SK-N-SH treated with all-trans-retinoic acid at 6 μM for 48 hours (cell line): ENCODE results near the gene NADSYN1.

ENCODE experiments used
- ATAC-seq: fragments of 200-7000 bp; cut with Tn5 transposase; 3 replicates; pipeline ENCODE4 v1.9.1; 2020; ENCODE audit warnings: mild to moderate bottlenecking, moderate library complexity
- BACH2 ChIP-seq: fragments of 250-450 bp; sonication (Bioruptor Pico); IDR thresholded peaks from 2 replicates; pipeline ENCODE4 v1.9.0; 2021; ENCODE audit warnings: mild to moderate bottlenecking, borderline replicate concordance
- CSDC2 ChIP-seq: fragments of 250-450 bp; sonication (Bioruptor Pico); IDR thresholded peaks from 2 replicates; pipeline ENCODE4 v1.5.0; 2020; ENCODE audit warnings: mild to moderate bottlenecking, moderate library complexity
- CSRNP3 ChIP-seq: fragments of 250-450 bp; sonication (Bioruptor Pico); IDR thresholded peaks from 2 replicates; pipeline ENCODE4 v1.5.1; 2021; ENCODE audit warnings: mild to moderate bottlenecking, moderate library complexity
- ESRRG ChIP-seq: fragments of 250-450 bp; sonication (Bioruptor Pico); IDR thresholded peaks from 2 replicates; pipeline ENCODE4 v1.6.1; 2021; ENCODE audit warnings: mild to moderate bottlenecking
- GLIS3 ChIP-seq: fragments of 250-450 bp; sonication (Bioruptor Pico); IDR thresholded peaks from 2 replicates; pipeline ENCODE4 v1.5.0; 2020; ENCODE audit warnings: mild to moderate bottlenecking, moderate library complexity
- ISL1 ChIP-seq: fragments of 250-450 bp; sonication (Bioruptor Pico); IDR thresholded peaks from 2 replicates; pipeline ENCODE4 v2.1.2; 2022; ENCODE audit warnings: mild to moderate bottlenecking, moderate library complexity
- OSR1 ChIP-seq: fragments of 250-450 bp; sonication (Bioruptor Pico); IDR thresholded peaks from 2 replicates; pipeline ENCODE4 v1.8.0; 2022; ENCODE audit warnings: moderate library complexity, mild to moderate bottlenecking, inconsistent platforms
- POU6F1 ChIP-seq: fragments of 250-450 bp; sonication (Bioruptor Pico); IDR thresholded peaks from 2 replicates; pipeline ENCODE4 v1.8.0; 2021; ENCODE audit warnings: low read depth, mild to moderate bottlenecking, moderate library complexity, borderline replicate concordance
- PPARA ChIP-seq: fragments of 250-450 bp; sonication (Bioruptor Pico); IDR thresholded peaks from 2 replicates; pipeline ENCODE4 v1.5.0; 2020; ENCODE audit warnings: mild to moderate bottlenecking, borderline replicate concordance
- RARB ChIP-seq: fragments of 250-450 bp; sonication (Bioruptor Pico); IDR thresholded peaks from 2 replicates; pipeline ENCODE4 v1.8.0; 2021; ENCODE audit warnings: mild to moderate bottlenecking, moderate library complexity
- SNAI2 ChIP-seq: fragments of 250-450 bp; sonication (Bioruptor Pico); IDR thresholded peaks from 2 replicates; pipeline ENCODE4 v1.5.0; 2020; ENCODE audit warnings: mild to moderate bottlenecking, moderate library complexity
- TCF4 ChIP-seq: fragments of 250-450 bp; sonication (Bioruptor Pico); IDR thresholded peaks from 2 replicates; pipeline ENCODE4 v1.8.0; 2021; ENCODE audit warnings: mild to moderate bottlenecking, moderate library complexity, borderline replicate concordance
- TOX ChIP-seq: fragments of 250-450 bp; sonication (Bioruptor Pico); IDR thresholded peaks from 2 replicates; pipeline ENCODE4 v1.8.0; 2021; ENCODE audit warnings: mild to moderate bottlenecking, moderate library complexity, borderline replicate concordance
- TSHZ2 ChIP-seq: fragments of 250-450 bp; sonication (Bioruptor Pico); IDR thresholded peaks from 2 replicates; pipeline ENCODE4 v1.5.0; 2020; ENCODE audit warnings: mild to moderate bottlenecking, moderate library complexity
- ZC3H10 ChIP-seq: fragments of 250-450 bp; sonication (Bioruptor Pico); IDR thresholded peaks from 2 replicates; pipeline ENCODE4 v1.5.1; 2021; ENCODE audit warnings: mild to moderate bottlenecking, moderate library complexity
- ZFP3 ChIP-seq: fragments of 250-450 bp; sonication (Bioruptor Pico); IDR thresholded peaks from 2 replicates; pipeline ENCODE4 v1.5.0; 2020; ENCODE audit warnings: mild to moderate bottlenecking, moderate library complexity
- ZFP30 ChIP-seq: fragments of 450-650 bp; formaldehyde crosslinking; IDR thresholded peaks from 2 replicates; pipeline ENCODE4 v1.5.0; 2022; ENCODE audit warnings: mild to moderate bottlenecking, moderate library complexity
- ZNF565 ChIP-seq: fragments of 450-650 bp; formaldehyde crosslinking; conservative IDR thresholded peaks from 2 replicates; pipeline ENCODE4 v1.5.0; 2020; ENCODE audit warnings: low read depth, mild to moderate bottlenecking, moderate library complexity
- ZNF70 ChIP-seq: fragments of 450-650 bp; formaldehyde crosslinking; IDR thresholded peaks from 2 replicates; pipeline ENCODE4 v1.5.0; 2020; ENCODE audit warnings: mild to moderate bottlenecking, moderate library complexity
- ZNF8 ChIP-seq: fragments of 450-650 bp; formaldehyde crosslinking; IDR thresholded peaks from 2 replicates; pipeline ENCODE4 v1.5.0; 2020; ENCODE audit warnings: mild to moderate bottlenecking, moderate library complexity

NADSYN1 gene

GRCh38 chr11:71501071-71501985 is 48.3 kb downstream of the NADSYN1 start:
- TF ChIP-seq CSDC2 (CRISPR knock-in tag) (no peak), BACH2 (no peak)
- ATAC-seq, result no peak

- ATAC-seq, result no peak
Observed at GRCh38 chr11:71502026-71502425, 49.0 kb downstream of the NADSYN1 start.

GRCh38 chr11:71502871-71503435 is 50.0 kb downstream of the NADSYN1 start:
- TF ChIP-seq ZFP3 (CRISPR knock-in tag) (no peak), BACH2 (no peak), CSRNP3 (no peak), ESRRG (CRISPR knock-in tag) (no peak), TSHZ2 (CRISPR knock-in tag) (no peak), ISL1 (no peak), ZC3H10 (CRISPR knock-in tag) (no peak)
- TF ChIP-seq, all 23 proteins: peak for 0
- ATAC-seq, result no peak

More at GRCh38 chr11:71502026-71502425, 49.0 kb downstream of the NADSYN1 start:
- TF ChIP-seq OSR1 (no peak), TOX (CRISPR knock-in tag) (no peak), CSRNP3 (no peak), SNAI2 (CRISPR knock-in tag) (no peak), ZFP3 (CRISPR knock-in tag) (no peak), GLIS3 (no peak), ZFP30 (CRISPR knock-in tag) (no peak), ESRRG (CRISPR knock-in tag) (no peak), CSDC2 (CRISPR knock-in tag) (no peak), BACH2 (no peak), ISL1 (no peak), TCF4 (CRISPR knock-in tag) (no peak), TSHZ2 (CRISPR knock-in tag) (no peak), RARB (CRISPR knock-in tag) (no peak)

GRCh38 chr11:71504531-71504930 is 51.5 kb downstream of the NADSYN1 start:
- ATAC-seq, result no peak
- TF ChIP-seq GLIS3 (no peak), ZC3H10 (CRISPR knock-in tag) (no peak), ESRRG (CRISPR knock-in tag) (no peak), ZFP3 (CRISPR knock-in tag) (no peak), PPARA (CRISPR knock-in tag) (no peak), POU6F1 (CRISPR knock-in tag) (no peak), ZNF8 (no peak), TSHZ2 (CRISPR knock-in tag) (no peak), ZNF70 (CRISPR knock-in tag) (no peak), ZNF565 (CRISPR knock-in tag) (no peak)
